ENCODE measurements around the gene SLC22A15.

DNA sequence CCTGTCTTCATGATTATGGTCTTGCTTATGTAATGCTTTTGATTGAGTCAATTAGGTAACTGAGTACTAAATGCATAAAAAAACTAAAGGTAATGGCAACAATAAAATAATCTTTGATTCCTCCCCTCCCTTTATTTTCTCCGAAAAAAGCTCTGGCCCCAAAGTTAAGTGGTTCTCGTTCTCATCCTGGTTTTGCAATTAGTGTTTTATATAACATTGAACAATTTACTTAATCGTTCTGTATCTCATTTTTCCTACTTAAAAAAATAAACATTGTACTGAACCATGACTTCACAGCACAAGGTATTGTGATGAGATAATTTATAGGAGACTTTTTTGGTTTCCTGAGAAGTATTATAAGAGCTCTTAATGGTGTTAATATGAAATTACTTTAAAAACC lies 11.3 kb downstream of the SLC22A15 start:
- TF ChIP-seq SIN3A (IDR thresholded peaks at IDR 0.05; ENCODE audit: borderline replicate concordance, insufficient read depth, low read length) = no peak
- no peak for TF ChIP-seq POLR2AphosphoS5 (IDR thresholded peaks at IDR 0.05; ENCODE audit: low read depth, low read length)
- TF ChIP-seq, protein P1, sequence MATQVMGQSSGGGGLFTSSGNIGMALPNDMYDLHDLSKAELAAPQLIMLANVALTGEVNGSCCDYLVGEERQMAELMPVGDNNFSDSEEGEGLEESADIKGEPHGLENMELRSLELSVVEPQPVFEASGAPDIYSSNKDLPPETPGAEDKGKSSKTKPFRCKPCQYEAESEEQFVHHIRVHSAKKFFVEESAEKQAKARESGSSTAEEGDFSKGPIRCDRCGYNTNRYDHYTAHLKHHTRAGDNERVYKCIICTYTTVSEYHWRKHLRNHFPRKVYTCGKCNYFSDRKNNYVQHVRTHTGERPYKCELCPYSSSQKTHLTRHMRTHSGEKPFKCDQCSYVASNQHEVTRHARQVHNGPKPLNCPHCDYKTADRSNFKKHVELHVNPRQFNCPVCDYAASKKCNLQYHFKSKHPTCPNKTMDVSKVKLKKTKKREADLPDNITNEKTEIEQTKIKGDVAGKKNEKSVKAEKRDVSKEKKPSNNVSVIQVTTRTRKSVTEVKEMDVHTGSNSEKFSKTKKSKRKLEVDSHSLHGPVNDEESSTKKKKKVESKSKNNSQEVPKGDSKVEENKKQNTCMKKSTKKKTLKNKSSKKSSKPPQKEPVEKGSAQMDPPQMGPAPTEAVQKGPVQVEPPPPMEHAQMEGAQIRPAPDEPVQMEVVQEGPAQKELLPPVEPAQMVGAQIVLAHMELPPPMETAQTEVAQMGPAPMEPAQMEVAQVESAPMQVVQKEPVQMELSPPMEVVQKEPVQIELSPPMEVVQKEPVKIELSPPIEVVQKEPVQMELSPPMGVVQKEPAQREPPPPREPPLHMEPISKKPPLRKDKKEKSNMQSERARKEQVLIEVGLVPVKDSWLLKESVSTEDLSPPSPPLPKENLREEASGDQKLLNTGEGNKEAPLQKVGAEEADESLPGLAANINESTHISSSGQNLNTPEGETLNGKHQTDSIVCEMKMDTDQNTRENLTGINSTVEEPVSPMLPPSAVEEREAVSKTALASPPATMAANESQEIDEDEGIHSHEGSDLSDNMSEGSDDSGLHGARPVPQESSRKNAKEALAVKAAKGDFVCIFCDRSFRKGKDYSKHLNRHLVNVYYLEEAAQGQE (IDR thresholded peaks at IDR 0.05; ENCODE audit: insufficient read depth in 1 of 2, low read depth in 2 of 2, low read length in 2 of 2) = no peak
- no peak for TF ChIP-seq TAF1 (IDR thresholded peaks at IDR 0.05; ENCODE audit: borderline replicate concordance, insufficient read depth, low read length)
- TF ChIP-seq FOXP2 (optimal IDR thresholded peaks at IDR 0.05; ENCODE audit: borderline replicate concordance, extremely low read depth, extremely low read length, insufficient read depth) = no peak

All from PFSK-1 (cell line).